ENCODE data around the gene PRDM16. TPM values are rescaled to one million over a fixed set of nuclear protein-coding genes. Genes with fewer than 3 reads are reported as not detected.
A peak's percentile ranks its signal among the peaks of the same experiment; 100 is the strongest.

PRDM16 gene
- total and polyA plus RNA-seq, 2 experiments from 2014 or later = 41.8 to 55.8 TPM

DNA sequence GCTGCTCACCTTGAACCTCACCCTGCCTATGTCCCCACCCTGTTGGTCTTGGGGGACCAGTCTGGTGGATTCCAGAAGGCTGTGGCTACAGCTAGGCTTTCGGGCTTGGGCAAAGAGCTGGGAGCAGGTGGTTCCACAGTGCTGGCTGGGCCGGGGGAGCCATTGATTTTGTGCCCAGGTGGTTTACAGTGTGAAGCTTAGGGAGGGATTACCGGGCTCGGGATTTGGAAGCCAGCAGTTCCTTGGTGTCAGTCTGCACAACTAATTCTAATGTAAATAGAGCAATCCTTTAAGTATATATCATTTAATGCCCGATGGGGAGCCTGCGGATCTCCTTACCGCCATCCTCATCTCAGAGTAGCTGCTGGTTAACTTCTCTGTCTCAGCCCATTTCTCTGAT lies 38.2 kb downstream of the PRDM16 start:
- TF ChIP-seq, protein P1, sequence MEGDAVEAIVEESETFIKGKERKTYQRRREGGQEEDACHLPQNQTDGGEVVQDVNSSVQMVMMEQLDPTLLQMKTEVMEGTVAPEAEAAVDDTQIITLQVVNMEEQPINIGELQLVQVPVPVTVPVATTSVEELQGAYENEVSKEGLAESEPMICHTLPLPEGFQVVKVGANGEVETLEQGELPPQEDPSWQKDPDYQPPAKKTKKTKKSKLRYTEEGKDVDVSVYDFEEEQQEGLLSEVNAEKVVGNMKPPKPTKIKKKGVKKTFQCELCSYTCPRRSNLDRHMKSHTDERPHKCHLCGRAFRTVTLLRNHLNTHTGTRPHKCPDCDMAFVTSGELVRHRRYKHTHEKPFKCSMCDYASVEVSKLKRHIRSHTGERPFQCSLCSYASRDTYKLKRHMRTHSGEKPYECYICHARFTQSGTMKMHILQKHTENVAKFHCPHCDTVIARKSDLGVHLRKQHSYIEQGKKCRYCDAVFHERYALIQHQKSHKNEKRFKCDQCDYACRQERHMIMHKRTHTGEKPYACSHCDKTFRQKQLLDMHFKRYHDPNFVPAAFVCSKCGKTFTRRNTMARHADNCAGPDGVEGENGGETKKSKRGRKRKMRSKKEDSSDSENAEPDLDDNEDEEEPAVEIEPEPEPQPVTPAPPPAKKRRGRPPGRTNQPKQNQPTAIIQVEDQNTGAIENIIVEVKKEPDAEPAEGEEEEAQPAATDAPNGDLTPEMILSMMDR (IDR thresholded peaks at IDR 0.05; ENCODE audit: low read depth, low read length) = no peak
- Histone ChIP-seq H3K27ac (no peak overlapping the region), H3K9me3 (ENCODE audit: low read depth) (no peaks in the 10 kb centered on the region), H3K4me3 (no peak overlapping the region), H3K4me1 (ENCODE audit: low read depth) (peaks cover 20% of the 10 kb centered on the region), H3K27me3 (no peaks in the 10 kb centered on the region), H3K36me3 (no peaks in the 10 kb centered on the region)
- DNase-seq (ENCODE audit: low read depth in 1 of 2, low spot score in 1 of 2) = no peak

DNA sequence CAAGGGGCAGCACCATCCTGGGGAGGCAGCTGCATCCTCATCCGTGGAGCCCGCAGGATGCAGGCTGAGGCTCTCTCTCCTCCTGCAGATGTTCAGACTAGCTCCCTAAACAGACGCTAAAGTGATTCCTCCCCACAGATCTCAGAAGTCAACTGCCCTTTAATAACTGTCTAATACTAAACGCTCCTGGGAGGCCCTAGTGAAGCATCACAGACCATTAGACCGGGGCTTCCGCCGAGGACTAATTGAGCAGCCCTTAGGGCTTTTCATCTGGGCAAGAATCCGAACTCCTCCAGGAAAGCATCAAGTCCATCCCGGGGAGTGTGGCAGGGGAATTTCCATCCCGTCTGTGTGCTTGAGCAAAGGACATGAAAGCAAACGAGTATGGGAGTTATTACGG lies 40.4 kb downstream of the PRDM16 start:
- no peak for DNase-seq (ENCODE audit: low read depth in 1 of 2, low spot score in 1 of 2)
- no peak overlapping the region for H3K4me3 ChIP-seq
- no peak overlapping the region for H3K27ac ChIP-seq
- H3K9me3 ChIP-seq (ENCODE audit: low read depth) = no peaks in the 10 kb centered on the region
- TF ChIP-seq, protein P1 (IDR thresholded peaks at IDR 0.05; ENCODE audit: low read depth, low read length) = no peak
- H3K4me1 ChIP-seq (ENCODE audit: low read depth) = peaks cover 16% of the 10 kb centered on the region
- H3K27me3 ChIP-seq = no peaks in the 10 kb centered on the region
- no peaks in the 10 kb centered on the region for H3K36me3 ChIP-seq

DNA sequence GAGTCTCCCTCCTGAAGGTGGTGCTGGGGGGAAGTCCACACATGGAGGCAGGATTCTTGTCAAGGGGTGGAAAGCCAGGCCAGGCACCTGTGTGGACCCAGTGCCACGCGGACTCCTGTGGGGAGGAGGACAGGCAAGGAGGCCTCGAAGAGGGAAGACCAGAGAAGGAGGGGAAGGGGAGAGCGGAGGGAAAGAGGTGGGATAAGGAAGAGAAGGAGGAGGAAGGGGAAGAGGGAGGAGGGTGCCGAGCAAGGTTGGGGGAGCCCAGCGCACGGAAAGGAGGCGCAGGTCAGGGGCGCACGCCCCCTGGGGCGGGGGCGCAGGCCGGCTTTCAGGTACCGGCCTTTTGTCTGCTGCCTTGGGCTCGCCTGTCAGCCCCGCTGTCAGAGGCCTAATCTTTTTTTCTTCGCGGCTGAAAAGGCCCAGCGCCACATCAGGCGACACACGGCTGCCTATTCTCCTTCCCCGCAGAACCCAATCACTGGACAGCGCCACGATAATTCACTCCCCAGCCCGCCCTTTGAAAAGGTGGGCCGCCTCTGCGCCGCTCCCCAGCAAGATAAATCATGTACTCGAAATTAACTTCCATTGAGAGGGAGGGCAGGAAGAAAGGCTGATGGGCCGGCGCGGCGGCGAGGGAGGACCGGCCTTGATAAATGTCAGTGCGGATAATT lies 42.5 kb downstream of the PRDM16 start:
- no peaks in the 10 kb centered on the region for H3K36me3 ChIP-seq
- no peak for DNase-seq (ENCODE audit: low read depth in 1 of 2, low spot score in 1 of 2)
- peak overlapping the region; percentile 28 for H3K27ac ChIP-seq
- no peaks in the 10 kb centered on the region for H3K27me3 ChIP-seq
- no peak overlapping the region for H3K4me3 ChIP-seq
- no peaks in the 10 kb centered on the region for H3K4me1 ChIP-seq (ENCODE audit: low read depth)
- no peaks in the 10 kb centered on the region for H3K9me3 ChIP-seq (ENCODE audit: low read depth)
- TF ChIP-seq, protein P1 (IDR thresholded peaks at IDR 0.05; ENCODE audit: low read depth, low read length) = no peak

DNA sequence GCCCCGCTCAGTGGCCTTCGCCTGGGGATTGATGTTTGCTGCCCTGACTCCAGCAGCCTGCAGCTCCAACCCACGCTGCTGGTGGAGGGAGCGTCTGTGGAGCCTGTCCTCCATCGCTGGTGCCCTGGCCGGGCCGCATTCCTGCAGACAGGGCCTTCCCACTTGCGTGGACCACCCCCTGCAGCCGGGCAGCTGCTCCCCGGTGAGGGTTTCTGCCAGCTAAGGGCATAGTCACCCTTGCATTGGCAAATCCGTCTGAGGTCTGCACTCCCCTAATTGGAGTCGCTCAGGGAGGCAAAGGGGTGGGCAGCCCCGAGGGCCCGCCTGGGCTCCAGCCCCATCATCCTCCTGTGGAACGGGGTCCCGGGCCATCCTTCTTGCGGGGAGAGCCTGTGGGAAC lies 43.5 kb downstream of the PRDM16 start:
- no peak for DNase-seq (ENCODE audit: low read depth in 1 of 2, low spot score in 1 of 2)

DNA sequence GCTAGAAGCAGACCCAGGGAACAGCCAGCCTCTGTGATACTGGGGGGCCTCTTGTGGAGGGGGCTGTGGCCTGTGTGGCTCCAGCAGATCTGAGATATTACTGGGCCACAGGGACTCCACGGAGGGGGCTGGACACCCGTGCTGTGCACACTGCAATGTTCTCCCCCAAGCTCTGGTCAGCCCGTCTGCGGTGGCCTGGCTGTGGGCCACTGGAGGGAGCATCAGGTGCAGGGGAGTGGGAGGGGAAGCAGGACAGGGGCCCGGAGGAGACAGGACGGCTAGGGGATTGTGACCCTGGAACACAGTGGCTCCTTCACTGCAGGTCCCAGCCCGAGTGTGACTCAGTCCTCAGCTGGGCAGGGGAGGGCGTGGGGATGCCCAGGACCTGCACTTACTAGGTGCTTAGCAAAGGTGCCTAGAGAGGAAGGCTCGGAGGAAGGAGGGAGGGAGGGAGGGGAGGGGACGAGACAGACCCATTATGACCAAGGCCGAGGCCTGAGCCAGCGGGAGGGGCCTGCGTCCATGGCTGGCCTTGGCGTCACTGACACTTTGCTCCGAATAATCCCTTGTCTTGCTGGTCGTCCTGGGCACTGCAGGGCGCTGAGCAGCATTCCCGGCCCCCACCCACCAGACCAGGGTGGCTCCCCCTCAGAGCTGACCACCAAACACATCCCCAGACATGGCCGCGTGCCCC lies 44.2 kb downstream of the PRDM16 start:
- Histone ChIP-seq H3K36me3 (no peaks in the 10 kb centered on the region), H3K4me1 (ENCODE audit: low read depth) (no peaks in the 10 kb centered on the region), H3K27me3 (no peaks in the 10 kb centered on the region), H3K9me3 (ENCODE audit: low read depth) (no peaks in the 10 kb centered on the region), H3K4me3 (no peak overlapping the region), H3K27ac (no peak overlapping the region)
- TF ChIP-seq, protein P1 (IDR thresholded peaks at IDR 0.05; ENCODE audit: low read depth, low read length) = no peak
- DNase-seq (ENCODE audit: low read depth in 1 of 2, low spot score in 1 of 2) = no peak

More for the DNA sequence above, 43.5 kb downstream of the PRDM16 start:
- TF ChIP-seq, protein P1 (IDR thresholded peaks at IDR 0.05; ENCODE audit: low read depth, low read length) = no peak
- Histone ChIP-seq H3K36me3 (no peaks in the 10 kb centered on the region), H3K9me3 (ENCODE audit: low read depth) (no peaks in the 10 kb centered on the region), H3K4me3 (no peak overlapping the region), H3K27ac (no peak overlapping the region), H3K4me1 (ENCODE audit: low read depth) (no peaks in the 10 kb centered on the region), H3K27me3 (no peaks in the 10 kb centered on the region)

Data from cardiac muscle cell (in vitro differentiated cells and primary cell).